DND-41 (cell line): Measurements from ENCODE around the gene NAPEPLD.
"Not testable (repeated sequence)": the region's sequence is repeated elsewhere in the genome, so short reads cannot be mapped to it uniquely, and the experiment has no call there.

ENCODE experiments used
- ATAC-seq: fragments of 200-7000 bp; cut with Tn5 transposase; 3 replicates; pipeline ENCODE4 v1.9.1; 2021; ENCODE audit warnings: low read depth; ENCODE audit not compliant: insufficient read depth
- DNase-seq: peaks from one replicate; pipeline ENCODE4 v3.0.0-alpha.2; 2020
- H2AFZ ChIP-seq: 2 replicates; pipeline ENCODE4 v1.6.0; 2012; ENCODE audit warnings: low read depth, low read length
- H3K27ac ChIP-seq: 2 replicates; pipeline ENCODE4 v1.5.1; 2012; ENCODE audit warnings: low read length, inconsistent platforms
- H3K27me3 ChIP-seq: fragments of 200-600 bp; sonication (generic); 2 replicates; pipeline ENCODE4 v1.6.0; 2012; ENCODE audit warnings: low read length, mild to moderate bottlenecking, inconsistent platforms; ENCODE audit not compliant: insufficient read depth, poor library complexity
- H3K36me3 ChIP-seq: 2 replicates; pipeline ENCODE4 v1.5.1; 2012; ENCODE audit warnings: low read length, inconsistent platforms; ENCODE audit not compliant: insufficient read depth
- H3K4me1 ChIP-seq: 2 replicates; pipeline ENCODE4 v1.5.1; 2012; ENCODE audit warnings: mild to moderate bottlenecking, low read length; ENCODE audit not compliant: insufficient read depth
- H3K4me2 ChIP-seq: 2 replicates; pipeline ENCODE4 v1.6.0; 2012; ENCODE audit warnings: mild to moderate bottlenecking, moderate library complexity, low read length, inconsistent platforms; ENCODE audit not compliant: insufficient read depth
- H3K4me3 ChIP-seq, 2 experiments: fragments of 200-600 bp in 1 of 2; shearing (Covaris generic) in 1 of 2; 2 replicates each; pipeline ENCODE4 v1.5.1; 2012 to 2016; ENCODE audit warnings: inconsistent platforms in 2 of 2, low read length in 2 of 2, mild to moderate bottlenecking in 2 of 2, low read depth in 1 of 2, moderate library complexity in 1 of 2
- H3K79me2 ChIP-seq: 2 replicates; pipeline ENCODE4 v1.6.0; 2012; ENCODE audit warnings: low read length, inconsistent platforms; ENCODE audit not compliant: insufficient read depth
- H3K9ac ChIP-seq: 2 replicates; pipeline ENCODE4 v1.6.0; 2012; ENCODE audit warnings: low read depth, mild to moderate bottlenecking, inconsistent platforms, low read length, moderate library complexity
- H3K9me3 ChIP-seq: 2 replicates; pipeline ENCODE4 v1.5.1; 2012; ENCODE audit warnings: low read length, moderate library complexity, mild to moderate bottlenecking, inconsistent platforms; ENCODE audit not compliant: insufficient read depth, severe bottlenecking
- H4K20me1 ChIP-seq: 2 replicates; pipeline ENCODE4 v1.6.0; 2012; ENCODE audit warnings: low read length; ENCODE audit not compliant: insufficient read depth

NAPEPLD gene

DNA sequence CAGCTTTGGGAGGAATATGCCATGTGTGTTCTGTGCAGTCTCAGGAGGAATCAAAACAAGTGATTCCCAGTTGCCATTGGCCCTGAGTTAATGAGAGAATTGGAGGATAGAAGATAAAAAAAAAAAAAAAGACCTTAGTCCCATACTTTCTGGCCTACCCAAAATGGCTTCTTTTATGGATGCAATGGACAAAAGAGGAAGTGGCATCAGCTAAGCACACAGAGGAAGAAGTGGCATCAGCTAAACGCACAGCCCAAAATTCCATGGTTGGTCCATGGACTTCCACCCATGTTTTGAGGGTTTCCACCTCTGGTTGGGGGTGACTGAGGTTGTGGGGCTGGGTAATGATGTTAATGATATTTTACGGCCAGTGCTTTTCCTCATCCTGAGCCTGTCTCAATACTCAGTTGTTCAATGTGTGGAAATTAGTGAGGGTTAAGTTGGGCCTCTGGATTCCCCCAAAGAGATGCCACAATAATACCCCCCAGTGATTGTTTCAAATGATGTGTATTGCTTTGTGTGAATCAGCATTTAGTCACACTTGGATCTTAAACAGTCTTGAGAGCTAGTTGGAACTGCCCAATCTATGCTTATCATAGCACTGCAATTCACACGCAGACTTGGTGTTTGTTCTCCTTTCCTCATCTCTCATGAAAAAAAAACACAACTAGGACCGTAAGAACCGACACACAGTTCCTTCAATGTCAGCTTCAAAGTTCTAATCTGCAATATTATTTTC lies 14.4 kb upstream of the NAPEPLD start:
- H3K27me3 ChIP-seq, H3K4me1 ChIP-seq, H3K36me3 ChIP-seq, H2AFZ ChIP-seq, H3K4me2 ChIP-seq, ATAC-seq, H4K20me1 ChIP-seq, H3K27ac ChIP-seq, H3K9me3 ChIP-seq, H3K4me3 ChIP-seq, H3K79me2 ChIP-seq, H3K9ac ChIP-seq, DNase-seq: not testable (repeated sequence)

DNA sequence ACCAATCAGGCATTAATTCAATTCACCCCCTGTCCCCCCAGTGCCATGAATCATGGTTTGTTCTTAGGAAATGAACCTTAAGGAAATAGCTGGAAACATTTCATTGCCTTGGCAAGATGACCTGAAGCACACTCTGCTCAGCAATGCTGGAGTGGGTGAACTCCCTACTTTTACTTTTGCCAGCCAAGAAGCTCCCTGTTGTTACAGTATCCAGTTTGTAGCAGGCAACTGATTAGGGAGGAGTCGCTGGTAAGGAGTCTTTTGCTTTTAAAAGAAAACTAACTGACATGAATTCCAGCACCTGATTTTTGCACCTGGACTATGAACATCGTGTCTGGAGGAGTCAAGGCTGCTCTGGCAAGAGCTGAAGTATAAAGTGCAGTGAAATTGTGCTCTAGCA lies 13.7 kb upstream of the NAPEPLD start:
- H2AFZ ChIP-seq, DNase-seq, H3K9ac ChIP-seq, H3K27ac ChIP-seq, H3K9me3 ChIP-seq, H3K36me3 ChIP-seq, H3K4me3 ChIP-seq, H3K27me3 ChIP-seq, H3K4me1 ChIP-seq, ATAC-seq, H3K79me2 ChIP-seq, H4K20me1 ChIP-seq, H3K4me2 ChIP-seq: not testable (repeated sequence)

DNA sequence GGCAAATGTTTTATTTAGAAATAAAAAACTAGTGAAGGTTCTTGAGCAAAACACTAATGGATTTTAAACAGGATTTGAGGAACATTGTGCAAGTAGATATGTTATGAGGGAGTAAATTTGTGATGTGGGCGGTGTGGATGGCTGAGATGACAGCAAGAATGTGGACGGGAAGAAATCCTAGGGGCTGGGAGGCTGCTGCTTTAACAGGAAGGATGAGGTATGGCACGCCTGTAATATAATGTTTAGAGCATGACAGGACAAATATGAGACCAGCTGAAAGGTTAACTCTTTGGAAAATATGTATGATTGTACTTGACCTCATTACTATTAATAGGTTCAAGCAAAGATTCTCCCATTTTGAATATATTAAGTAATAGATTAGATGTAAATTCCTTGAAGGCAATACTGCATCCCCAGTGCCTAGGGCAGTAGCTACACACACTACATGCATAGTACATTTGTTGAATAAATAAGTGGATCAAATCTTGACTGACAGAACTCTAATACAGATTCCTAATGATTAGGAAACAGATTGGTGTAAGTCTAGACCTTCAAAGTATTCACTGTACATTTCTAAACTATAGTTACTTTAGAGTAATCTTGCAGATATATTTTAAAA lies 13.2 kb upstream of the NAPEPLD start:
- not testable (repeated sequence) for ATAC-seq, H3K36me3 ChIP-seq, H3K79me2 ChIP-seq, H3K27ac ChIP-seq, DNase-seq, H4K20me1 ChIP-seq, H3K9ac ChIP-seq, H3K4me3 ChIP-seq, H2AFZ ChIP-seq, H3K27me3 ChIP-seq, H3K4me1 ChIP-seq, H3K4me2 ChIP-seq, H3K9me3 ChIP-seq

- H3K9ac ChIP-seq, H3K27me3 ChIP-seq, H3K79me2 ChIP-seq, H2AFZ ChIP-seq, ATAC-seq, H4K20me1 ChIP-seq, H3K4me3 ChIP-seq, H3K36me3 ChIP-seq, H3K4me2 ChIP-seq, DNase-seq, H3K4me1 ChIP-seq, H3K27ac ChIP-seq, H3K9me3 ChIP-seq: not testable (repeated sequence)
These were observed 10.2 kb upstream of the NAPEPLD start for GRCh38 chr7:103159072-103159471.

DNA sequence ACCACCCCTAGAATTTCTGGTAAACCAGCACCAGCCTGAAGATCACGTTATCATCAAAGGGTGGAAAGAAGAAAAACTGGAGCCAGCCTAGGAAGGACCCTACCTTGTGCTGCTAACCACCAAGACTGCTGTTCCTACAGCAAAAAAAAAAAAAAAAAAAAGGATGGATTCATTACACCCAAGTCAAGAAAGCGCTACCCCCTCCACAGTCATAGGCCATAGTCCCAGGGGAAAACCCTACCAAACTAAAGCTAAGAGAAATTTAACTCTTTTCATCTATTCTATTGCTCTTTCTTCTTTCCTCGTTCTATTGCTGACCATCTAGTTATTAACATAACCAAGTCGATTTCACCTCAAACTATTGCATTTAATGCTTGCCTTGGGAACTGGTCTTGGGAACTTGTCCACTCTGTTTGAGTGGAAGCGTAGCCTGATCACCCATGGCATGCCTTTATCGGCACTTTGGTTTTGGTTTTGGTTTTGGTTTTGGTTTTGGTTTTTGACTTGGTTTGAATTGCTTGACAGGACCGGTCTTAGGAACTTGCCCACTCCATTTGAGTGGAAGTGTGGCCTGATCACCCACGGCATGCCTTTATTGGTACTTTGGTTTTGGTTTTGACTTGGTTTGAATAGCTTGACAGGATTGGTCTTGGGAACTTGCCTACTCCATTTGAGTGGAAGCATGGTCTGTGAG lies 6.6 kb upstream of the NAPEPLD start:
- H3K27ac ChIP-seq, H3K4me2 ChIP-seq, H3K36me3 ChIP-seq, DNase-seq, H3K9ac ChIP-seq, H3K4me1 ChIP-seq, H4K20me1 ChIP-seq, H3K79me2 ChIP-seq, H3K9me3 ChIP-seq, ATAC-seq, H3K27me3 ChIP-seq, H2AFZ ChIP-seq, H3K4me3 ChIP-seq: not testable (repeated sequence)
